Astrocyte (in vitro differentiated cells and primary cell): Measurements from ENCODE around the gene COL12A1. TPM values are rescaled to one million over a fixed set of nuclear protein-coding genes. Genes with fewer than 3 reads are reported as not detected.
A peak's percentile ranks its signal among the peaks of the same experiment; 100 is the strongest.

ENCODE experiments used
- DNase-seq: peaks from one replicate; pipeline ENCODE4 v3.0.0-alpha.2; 2010; ENCODE audit warnings: low read depth
- FAIRE-seq: peaks from 2 replicates; lab custom pipeline; 2011; peaks lifted over from hg19 to GRCh38; lab: Jason Lieb, UNC
- H2AFZ ChIP-seq: 2 replicates; pipeline ENCODE4 v1.6.0; 2012; ENCODE audit warnings: low read depth, low read length, inconsistent platforms
- H3K27ac ChIP-seq: 2 replicates; pipeline ENCODE4 v1.5.1; 2011; ENCODE audit warnings: low read depth, low read length, inconsistent platforms
- H3K27me3 ChIP-seq: 2 replicates; pipeline ENCODE4 v1.6.0; 2011; ENCODE audit warnings: low read length, inconsistent platforms; ENCODE audit not compliant: insufficient read depth
- H3K36me3 ChIP-seq: 2 replicates; pipeline ENCODE4 v1.5.1; 2011; ENCODE audit warnings: low read length, inconsistent platforms; ENCODE audit not compliant: insufficient read depth
- H3K4me1 ChIP-seq: 2 replicates; pipeline ENCODE4 v1.5.1; 2011; ENCODE audit warnings: low read length, inconsistent platforms; ENCODE audit not compliant: insufficient read depth
- H3K4me2 ChIP-seq: 2 replicates; pipeline ENCODE4 v1.6.0; 2012; ENCODE audit warnings: low read length, inconsistent platforms
- H3K4me3 ChIP-seq: 2 replicates; pipeline ENCODE4 v1.5.1; 2011; ENCODE audit warnings: low read depth, mild to moderate bottlenecking, low read length, inconsistent platforms; ENCODE audit not compliant: insufficient read depth
- H3K79me2 ChIP-seq: 2 replicates; pipeline ENCODE4 v1.6.0; 2012; ENCODE audit warnings: mild to moderate bottlenecking, low read length, inconsistent platforms; ENCODE audit not compliant: insufficient read depth
- H3K9ac ChIP-seq: 2 replicates; pipeline ENCODE4 v1.6.0; 2012; ENCODE audit warnings: mild to moderate bottlenecking, low read length, inconsistent platforms
- H3K9me3 ChIP-seq: 2 replicates; pipeline ENCODE4 v1.5.1; 2012; ENCODE audit warnings: low read depth, mild to moderate bottlenecking, low read length, inconsistent platforms; ENCODE audit not compliant: insufficient read depth
- H4K20me1 ChIP-seq: 2 replicates; pipeline ENCODE4 v1.6.0; 2012; ENCODE audit warnings: low read length, inconsistent platforms; ENCODE audit not compliant: insufficient read depth
- H3K27ac Mint-ChIP-seq: one replicate; pipeline ENCODE4 v1.8.0; 2021; ENCODE audit warnings: mild to moderate bottlenecking, mixed read lengths; ENCODE audit not compliant: unreplicated experiment
- H3K27me3 Mint-ChIP-seq: one replicate; pipeline ENCODE4 v1.8.0; 2021; ENCODE audit warnings: low read depth, mixed read lengths; ENCODE audit not compliant: unreplicated experiment
- H3K36me3 Mint-ChIP-seq: one replicate; pipeline ENCODE4 v1.8.0; 2021; ENCODE audit warnings: low read depth, mixed read lengths; ENCODE audit not compliant: unreplicated experiment
- H3K4me1 Mint-ChIP-seq: one replicate; pipeline ENCODE4 v1.8.0; 2021; ENCODE audit warnings: low read depth, mixed read lengths; ENCODE audit not compliant: unreplicated experiment
- H3K4me3 Mint-ChIP-seq: one replicate; pipeline ENCODE4 v1.8.0; 2021; ENCODE audit warnings: mild to moderate bottlenecking, moderate library complexity, mixed read lengths; ENCODE audit not compliant: unreplicated experiment
- H3K9me3 Mint-ChIP-seq: one replicate; pipeline ENCODE4 v1.8.0; 2021; ENCODE audit warnings: mild to moderate bottlenecking, mixed read lengths; ENCODE audit not compliant: unreplicated experiment
- CTCF ChIP-seq: IDR thresholded peaks from 2 replicates; pipeline ENCODE4 v1.5.1; 2011; ENCODE audit warnings: low read depth, mild to moderate bottlenecking, inconsistent platforms, low read length, moderate library complexity; ENCODE audit not compliant: insufficient read depth
- EZH2 ChIP-seq: IDR thresholded peaks from 2 replicates; pipeline ENCODE4 v1.6.1; 2012; ENCODE audit warnings: mild to moderate bottlenecking, low read length, inconsistent platforms; ENCODE audit not compliant: insufficient read depth
- total RNA-seq: library from RNA; stranded (reverse); gene quantifications from 2 replicates; pipeline ENCODE4 v1.2.1, GENCODE V29; 2021

Gene COL12A1
- total RNA-seq, 1 donor from 2014 or later = 106 TPM

DNA sequence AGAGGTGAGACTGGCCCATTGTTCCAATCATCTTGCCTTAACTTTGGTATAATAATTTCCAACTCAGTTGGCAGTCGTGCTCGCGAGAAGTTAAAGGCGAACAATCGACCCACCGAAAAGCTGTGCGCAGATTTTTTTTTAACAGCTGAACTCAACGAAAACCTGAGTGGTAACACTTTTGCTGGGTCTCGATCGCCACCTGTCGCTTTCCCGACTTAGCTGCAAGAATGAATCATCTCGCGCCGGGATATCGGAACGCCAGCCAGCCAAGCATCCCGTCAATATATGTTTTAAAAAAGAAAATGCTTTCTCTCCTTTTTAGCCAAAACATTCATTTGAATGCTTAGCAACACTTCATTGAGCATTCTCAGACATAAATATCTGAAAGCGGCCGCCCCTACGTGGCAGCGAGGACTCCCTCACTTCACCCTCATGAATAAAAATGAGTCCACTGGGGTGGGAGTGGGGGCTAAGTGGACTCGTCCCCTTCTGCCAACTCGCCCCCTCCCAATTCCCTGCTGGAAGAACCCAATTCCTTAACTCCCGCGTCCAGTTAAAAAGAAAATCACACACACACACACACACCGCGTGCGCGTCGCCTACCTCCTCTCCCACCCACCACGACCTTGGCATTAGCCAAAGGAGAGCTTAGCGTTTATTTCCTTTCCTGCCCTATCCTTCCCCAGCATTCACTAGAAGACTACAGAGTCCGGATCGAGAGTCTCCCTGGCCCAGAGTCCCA is 1.5 kb downstream of the COL12A1 start:
- H3K9me3 ChIP-seq = no peaks in the 10 kb centered on the region
- TF ChIP-seq CTCF = peak; percentile 86
- no peak for TF ChIP-seq EZH2
- H3K36me3 ChIP-seq = no peaks in the 10 kb centered on the region
- peak overlapping the region; percentile 99 for H3K9ac ChIP-seq
- peak overlapping the region; percentile 97 for H3K27ac ChIP-seq
- H3K27me3 ChIP-seq = peaks cover 3% of the 10 kb centered on the region
- peaks cover 56% of the 10 kb centered on the region for H3K79me2 ChIP-seq
- Mint-ChIP-seq H3K9me3 (no peaks in the 10 kb centered on the region), H3K4me3 (peak overlapping the region; percentile 95), H3K36me3 (peaks cover 3% of the 10 kb centered on the region), H3K4me1 (peaks cover 21% of the 10 kb centered on the region), H3K27me3 (peaks cover 18% of the 10 kb centered on the region), H3K27ac (peak overlapping the region; percentile 94)
- peaks cover 49% of the 10 kb centered on the region for H3K4me1 ChIP-seq
- FAIRE-seq (peak; percentile 78), DNase-seq (peak; percentile 87)
- peak overlapping the region; percentile 45 for H2AFZ ChIP-seq
- peak overlapping the region; percentile 92 for H3K4me2 ChIP-seq
- peak overlapping the region; percentile 99 for H3K4me3 ChIP-seq
- peaks cover 29% of the 10 kb centered on the region for H4K20me1 ChIP-seq

DNA sequence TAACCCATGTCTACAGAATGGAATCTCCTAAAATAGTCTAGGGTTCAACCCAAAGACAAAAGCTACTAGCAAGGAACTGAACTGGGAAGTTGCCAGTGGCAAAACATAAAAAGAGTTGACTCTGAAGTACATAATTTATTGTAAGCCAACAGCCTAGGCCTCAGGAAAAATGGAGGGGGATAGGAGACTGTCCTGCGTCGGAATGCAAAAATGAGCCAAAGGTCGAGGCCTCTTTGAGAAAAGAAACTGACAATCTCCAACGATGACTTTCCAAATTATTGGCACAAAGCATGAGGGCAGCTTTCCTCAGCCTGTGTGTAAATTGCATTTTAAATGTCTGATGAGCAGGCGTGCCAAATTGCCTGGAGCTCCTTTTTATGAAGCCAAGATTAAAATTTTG is 2.1 kb downstream of the COL12A1 start:
- Histone ChIP-seq H3K9me3 (no peaks in the 10 kb centered on the region), H4K20me1 (peaks cover 29% of the 10 kb centered on the region), H2AFZ (peak overlapping the region; percentile 16), H3K27me3 (peaks cover 3% of the 10 kb centered on the region), H3K36me3 (no peaks in the 10 kb centered on the region), H3K27ac (peak overlapping the region; percentile 97), H3K4me1 (peaks cover 48% of the 10 kb centered on the region), H3K4me2 (peak overlapping the region; percentile 92), H3K79me2 (peaks cover 63% of the 10 kb centered on the region), H3K4me3 (peak overlapping the region; percentile 99), H3K9ac (peak overlapping the region; percentile 99)
- Mint-ChIP-seq H3K27ac (peak overlapping the region; percentile 94), H3K27me3 (peaks cover 17% of the 10 kb centered on the region), H3K36me3 (peaks cover 3% of the 10 kb centered on the region), H3K9me3 (no peaks in the 10 kb centered on the region), H3K4me3 (peak overlapping the region; percentile 95), H3K4me1 (peaks cover 21% of the 10 kb centered on the region)
- FAIRE-seq (peak; percentile 37), DNase-seq (peak; percentile 45)
- TF ChIP-seq EZH2 = no peak
- no peak for TF ChIP-seq CTCF

DNA sequence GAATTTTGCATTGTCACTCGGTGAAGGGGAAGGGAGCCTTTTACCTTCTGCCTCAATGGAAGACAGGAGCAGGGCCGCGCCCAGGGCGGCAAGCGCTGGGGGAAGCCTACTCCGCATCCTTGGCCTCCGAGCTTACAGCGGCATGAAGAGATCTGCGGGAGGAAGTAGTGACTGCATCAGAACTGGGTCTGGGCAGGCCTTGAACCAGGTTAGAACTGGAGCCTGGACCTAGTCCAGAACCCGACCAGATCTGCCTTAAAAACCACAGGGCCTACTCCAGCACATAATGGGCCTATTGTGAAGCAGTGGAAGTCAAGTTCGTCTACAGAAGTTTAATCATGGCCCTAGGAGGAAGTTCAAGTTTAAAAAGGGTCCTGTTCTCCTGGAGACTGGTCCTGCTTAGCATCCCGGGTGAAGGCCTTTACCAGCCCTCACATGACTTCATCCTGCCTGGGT is 3.1 kb downstream of the COL12A1 start:
- H3K27ac Mint-ChIP-seq = no peak overlapping the region
- no peaks in the 10 kb centered on the region for H3K9me3 ChIP-seq
- H4K20me1 ChIP-seq = peaks cover 29% of the 10 kb centered on the region
- DNase-seq = peak; percentile 57
- H3K27me3 Mint-ChIP-seq = peaks cover 12% of the 10 kb centered on the region
- H3K9ac ChIP-seq = peak overlapping the region; percentile 50
- peaks cover 3% of the 10 kb centered on the region for H3K27me3 ChIP-seq
- peak overlapping the region; percentile 92 for H3K4me2 ChIP-seq
- H3K36me3 ChIP-seq = no peaks in the 10 kb centered on the region
- FAIRE-seq = no peak
- H3K36me3 Mint-ChIP-seq = peaks cover 3% of the 10 kb centered on the region
- H3K4me3 Mint-ChIP-seq = peak overlapping the region; percentile 95
- H2AFZ ChIP-seq = peak overlapping the region; percentile 11
- no peak for TF ChIP-seq CTCF
- TF ChIP-seq EZH2 = no peak
- peaks cover 19% of the 10 kb centered on the region for H3K4me1 Mint-ChIP-seq
- H3K4me1 ChIP-seq = peaks cover 41% of the 10 kb centered on the region
- H3K9me3 Mint-ChIP-seq = no peaks in the 10 kb centered on the region
- peak overlapping the region; percentile 41 for H3K4me3 ChIP-seq
- peaks cover 73% of the 10 kb centered on the region for H3K79me2 ChIP-seq
- H3K27ac ChIP-seq = peak overlapping the region; percentile 45
